ENCODE results near the gene ALPK3.

The ALPK3 gene

GRCh38 chr15:84823282-84823878 lies 6.2 kb downstream of the ALPK3 start:
- no peak for DNase-seq (ENCODE audit: low read depth in 3 of 3)

- no peak for DNase-seq (ENCODE audit: low read depth in 3 of 3)
Measured at GRCh38 chr15:84824260-84825007, 7.3 kb downstream of the ALPK3 start.

GRCh38 chr15:84826369-84826823 lies 9.2 kb downstream of the ALPK3 start:
- no peak for DNase-seq (ENCODE audit: low read depth in 3 of 3)

- DNase-seq (ENCODE audit: low read depth in 3 of 3) = no peak
Measured at GRCh38 chr15:84827246-84827645, 10.1 kb downstream of the ALPK3 start.

- DNase-seq (ENCODE audit: low read depth in 3 of 3) = no peak
Measured at GRCh38 chr15:84828086-84828908, 11.1 kb downstream of the ALPK3 start.

- no peak for DNase-seq (ENCODE audit: low read depth in 3 of 3)
Measured at GRCh38 chr15:84829428-84829827, 12.3 kb downstream of the ALPK3 start.

- DNase-seq (ENCODE audit: low read depth in 3 of 3) = no peak
Measured at GRCh38 chr15:84830036-84830435, 12.9 kb downstream of the ALPK3 start.

GRCh38 chr15:84831028-84831427 lies 13.9 kb downstream of the ALPK3 start:
- no peak for DNase-seq (ENCODE audit: low read depth in 3 of 3)

GRCh38 chr15:84831613-84832012 lies 14.5 kb downstream of the ALPK3 start:
- no peak for DNase-seq (ENCODE audit: low read depth in 3 of 3)

- DNase-seq (ENCODE audit: low read depth in 3 of 3) = no peak
Measured at GRCh38 chr15:84832448-84833040, 15.4 kb downstream of the ALPK3 start.

- no peak for DNase-seq (ENCODE audit: low read depth in 3 of 3)
Measured at GRCh38 chr15:84833447-84834228, 16.5 kb downstream of the ALPK3 start.

GRCh38 chr15:84834229-84834955 lies 17.2 kb downstream of the ALPK3 start:
- DNase-seq (ENCODE audit: low read depth in 3 of 3) = no peak

- DNase-seq (ENCODE audit: low read depth in 3 of 3) = no peak
Measured at GRCh38 chr15:84834969-84835368, 17.8 kb downstream of the ALPK3 start.

GRCh38 chr15:84835661-84836337 lies 18.6 kb downstream of the ALPK3 start:
- no peak for DNase-seq (ENCODE audit: low read depth in 3 of 3)

- no peak for DNase-seq (ENCODE audit: low read depth in 3 of 3)
Measured at GRCh38 chr15:84836844-84837243, 19.7 kb downstream of the ALPK3 start.

- no peak for DNase-seq (ENCODE audit: low read depth in 3 of 3)
Measured at GRCh38 chr15:84839714-84840113, 22.6 kb downstream of the ALPK3 start.

GRCh38 chr15:84840255-84840654 lies 23.1 kb downstream of the ALPK3 start:
- DNase-seq (ENCODE audit: low read depth in 3 of 3) = no peak

- DNase-seq (ENCODE audit: low read depth in 3 of 3) = no peak
Measured at GRCh38 chr15:84840741-84841429, 23.7 kb downstream of the ALPK3 start.

- no peak for DNase-seq (ENCODE audit: low read depth in 3 of 3)
Measured at GRCh38 chr15:84842781-84843180, 25.6 kb downstream of the ALPK3 start.

- DNase-seq (ENCODE audit: low read depth in 3 of 3) = no peak
Measured at GRCh38 chr15:84844964-84845363, 27.8 kb downstream of the ALPK3 start.
